Stomach (tissue), 9 donors: ENCODE data around the gene SLC26A2. TPM values are rescaled to one million over a fixed set of nuclear protein-coding genes. Genes with fewer than 3 reads are reported as not detected.

Source experiments
- DNase-seq, 2 donors: peaks; one replicate each; pipeline versions ENCODE4 v3.0.0 to v3.0.0-alpha.2; 2013 to 2019
- H3K27ac ChIP-seq, 5 donors: fragments of 200-600 bp in 4 of 5; sonication (generic) in 4 of 5; one replicate each; pipeline ENCODE4 v1.5.1; 2013 to 2019; ENCODE audit warnings: mild to moderate bottlenecking in 1 of 5, moderate library complexity in 1 of 5
- H3K27me3 ChIP-seq, 3 donors: fragments of 200-600 bp; sonication (generic); one replicate each; pipeline ENCODE4 v1.5.1; 2017 to 2019; ENCODE audit warnings: mixed run types in 1 of 3
- H3K36me3 ChIP-seq, 4 donors: fragments of 200-600 bp; sonication (generic); 1 replicate in 3 of 4; 2 replicates in 1 of 4; pipeline ENCODE4 v1.5.1; 2016 to 2019
- H3K4me1 ChIP-seq, 4 donors: fragments of 200-600 bp; sonication (generic); one replicate each; pipeline ENCODE4 v1.5.1; 2016 to 2019
- H3K4me3 ChIP-seq, 4 donors: fragments of 200-600 bp; sonication (generic) in 3 of 4; one replicate each; pipeline ENCODE4 v1.5.1; 2016 to 2019; ENCODE audit warnings: mild to moderate bottlenecking in 1 of 4
- H3K9me3 ChIP-seq, 4 donors: fragments of 200-600 bp; sonication (generic); one replicate each; pipeline ENCODE4 v1.5.1; 2016 to 2019
- CTCF ChIP-seq, 7 experiments: fragments of 450-650 bp in 4 of 7; fragments of 200-600 bp in 3 of 7; sonication (generic) in 3 of 7; IDR thresholded peaks; one replicate each; pipeline ENCODE4 v1.5.1; 2016 to 2019; ENCODE audit warnings: antibody characterized with exemption in 7 of 7, control low read depth in 2 of 7, mild to moderate bottlenecking in 1 of 7
- EP300 ChIP-seq: sonication (generic); formaldehyde crosslinking; IDR thresholded peaks from one replicate; pipeline ENCODE4 v1.6.1; 2017; ENCODE audit warnings: antibody characterized with exemption
- POLR2A ChIP-seq, 4 donors: fragments of 450-650 bp; IDR thresholded peaks; one replicate each; pipeline ENCODE4 v1.6.1; 2016; ENCODE audit warnings: antibody characterized with exemption in 4 of 4, control low read depth in 2 of 4, mild to moderate bottlenecking in 1 of 4, moderate library complexity in 1 of 4
- POLR2AphosphoS5 ChIP-seq, 3 donors: sonication (generic); formaldehyde crosslinking; IDR thresholded peaks; one replicate each; pipeline ENCODE4 v1.6.1; 2016; ENCODE audit warnings: antibody characterized with exemption in 3 of 3
- WGBS, 5 donors: extraction: QIAGEN DNeasy Blood & Tissue Kit in 3 of 5; methylation state at CpG; one replicate each; pipeline versions ENCODE4 v1.1.5 to v1.1.7; 2013 to 2018; 5-methylcytosine and 5-hydroxymethylcytosine counted together
- intact Hi-C: fragments of 100-400 bp; cut with DNase I; formaldehyde crosslinking; loops from one replicate; pipeline ENCODE4 v1.15.1; 2023; ENCODE audit warnings: low total_unique reads
- polyA plus RNA-seq, 3 donors: library from polyadenylated mRNA; stranded (reverse); fragments of 200-250 nt; gene quantifications; one replicate each; pipeline ENCODE4 v1.2.3, GENCODE V29; 2013
- total RNA-seq, 5 donors: library from RNA; depleted of rRNA; stranded (reverse); fragments of >200 nt; gene quantifications; one replicate each; pipeline versions ENCODE4 v1.1.0 to v1.2.3, GENCODE V29; 2014 to 2016
- donor health status: healthy with polysubstance abuse.
- donor health status: Bipolar disorder and iron deficiency.
- donor health status: healthy.

Gene SLC26A2
- total and polyA plus RNA-seq, 8 donors = 0.81 to 135 (median 7.5) TPM

GRCh38 chr5:149959406-149960236 lies 937 bp upstream of the SLC26A2 start:
- Histone ChIP-seq H3K27me3 (no peaks in the 10 kb centered on the region), H3K36me3 (no peaks in the 10 kb centered on the region), H3K4me1 (peaks cover 11 to 21% (median 20%) of the 10 kb centered on the region in 4 donors), H3K9me3 (no peaks in the 10 kb centered on the region), H3K27ac (peak overlapping the region; percentile 80 to 95 (median 93)), H3K4me3 (peak overlapping the region; percentile 67 to 82 (median 80))
- peak in 4 of 7 experiments; percentile 30 to 46 (median 37) for TF ChIP-seq CTCF (IDR thresholded peaks at IDR 0.05)
- no peak for TF ChIP-seq POLR2AphosphoS5 (IDR thresholded peaks at IDR 0.05)
- no peak for TF ChIP-seq EP300
- intact Hi-C loops = no loop called here
- peak in 1 of 2 donors; percentile 68 for DNase-seq
- WGBS, 5 donors = 31 to 41% (median 38%) methylated on average over 14 of the region's 14 CpGs

- no peak for DNase-seq
- Histone ChIP-seq H3K4me3 (peak overlapping the region; percentile 67 to 82 (median 80)), H3K36me3 (no peaks in the 10 kb centered on the region), H3K4me1 (peaks cover 11 to 21% (median 20%) of the 10 kb centered on the region in 4 donors), H3K27me3 (no peaks in the 10 kb centered on the region), H3K27ac (peak overlapping the region; percentile 80 to 95 (median 92)), H3K9me3 (no peaks in the 10 kb centered on the region)
- intact Hi-C loops = no loop called here
- TF ChIP-seq EP300 (no peak), CTCF (IDR thresholded peaks at IDR 0.05) (no peak), POLR2A (IDR thresholded peaks at IDR 0.05) (no peak), POLR2AphosphoS5 (IDR thresholded peaks at IDR 0.05) (no peak)
- 10 to 12% (median 11%) methylated on average over 23 of the region's 23 CpGs for WGBS, 5 donors
Observed at GRCh38 chr5:149961186-149961685, 678 bp downstream of the SLC26A2 start.

GRCh38 chr5:149961957-149962409 lies 1.4 kb downstream of the SLC26A2 start:
- no peak overlapping the region for H3K4me3 ChIP-seq
- TF ChIP-seq CTCF (IDR thresholded peaks at IDR 0.05) (peak in 3 of 7 experiments; percentile 15 to 23 (median 23)), EP300 (no peak), POLR2A (IDR thresholded peaks at IDR 0.05) (no peak)
- H3K4me1 ChIP-seq = peaks cover 11 to 21% (median 20%) of the 10 kb centered on the region in 4 donors
- H3K27me3 ChIP-seq = no peaks in the 10 kb centered on the region
- DNase-seq = peak in 1 of 2 donors; percentile 69
- 58 to 72% (median 68%) methylated on average over 6 of the region's 6 CpGs for WGBS, 5 donors
- intact Hi-C loops = no loop called here
- H3K27ac ChIP-seq = no peak overlapping the region
- H3K36me3 ChIP-seq = no peaks in the 10 kb centered on the region
- H3K9me3 ChIP-seq = no peaks in the 10 kb centered on the region

- peaks cover 11 to 21% (median 20%) of the 10 kb centered on the region in 4 donors for H3K4me1 ChIP-seq
- TF ChIP-seq EP300 = no peak
- no peaks in the 10 kb centered on the region for H3K36me3 ChIP-seq
- 90 to 94% (median 92%) methylated on average over 5 of the region's 5 CpGs for WGBS, 5 donors
- H3K9me3 ChIP-seq = no peaks in the 10 kb centered on the region
- no peak overlapping the region for H3K4me3 ChIP-seq
- H3K27ac ChIP-seq = no peak overlapping the region
- DNase-seq = no peak
- intact Hi-C loops = no loop called here
- H3K27me3 ChIP-seq = no peaks in the 10 kb centered on the region
Observed at GRCh38 chr5:149962601-149963300, 2.2 kb downstream of the SLC26A2 start.
